ENCODE results near the gene ASIC2.
"Not testable (repeated sequence)": the region's sequence is repeated elsewhere in the genome, so short reads cannot be mapped to it uniquely, and the experiment has no call there.

The ASIC2 gene

DNA sequence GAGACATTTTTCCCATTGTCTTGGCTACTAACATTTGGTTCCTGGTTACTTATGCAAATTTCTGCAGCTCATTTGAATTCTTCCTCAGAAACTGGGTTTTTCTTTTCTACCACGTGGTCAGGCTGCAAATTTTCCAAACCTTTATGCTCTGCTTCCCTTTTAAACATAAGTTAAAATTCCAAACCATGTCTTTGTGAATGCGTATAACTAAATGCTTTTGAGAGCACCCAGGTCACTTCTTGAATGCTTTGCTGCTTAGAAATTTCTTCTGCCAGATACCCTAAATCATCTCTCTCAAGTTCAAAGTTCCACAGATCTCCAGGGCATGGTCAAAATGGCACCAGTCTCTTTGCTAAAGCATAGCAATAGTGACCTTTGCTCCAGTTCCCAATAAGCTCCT is 305.2 kb downstream of the ASIC2 start:
- not testable (repeated sequence) for DNase-seq (ENCODE audit: low read depth in 3 of 3)

DNA sequence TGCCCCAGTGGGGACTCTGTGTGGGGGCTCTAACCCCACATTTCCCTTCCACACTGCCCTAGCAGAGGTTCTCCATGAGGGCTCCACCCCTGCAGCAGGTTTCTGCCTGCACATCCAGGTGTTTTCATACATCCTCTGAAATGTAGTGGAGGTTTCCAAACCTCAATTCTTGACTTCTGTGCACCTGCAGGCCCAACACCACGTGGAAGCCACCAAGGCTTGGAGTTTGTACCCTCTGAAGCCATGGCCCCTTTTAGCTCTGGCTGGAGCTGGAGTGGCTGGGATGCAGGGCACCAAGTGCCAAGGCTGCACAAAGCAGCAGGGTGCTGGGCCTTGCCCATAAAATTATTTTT is 305.7 kb downstream of the ASIC2 start:
- DNase-seq (ENCODE audit: low read depth in 3 of 3), result not testable (repeated sequence)

DNA sequence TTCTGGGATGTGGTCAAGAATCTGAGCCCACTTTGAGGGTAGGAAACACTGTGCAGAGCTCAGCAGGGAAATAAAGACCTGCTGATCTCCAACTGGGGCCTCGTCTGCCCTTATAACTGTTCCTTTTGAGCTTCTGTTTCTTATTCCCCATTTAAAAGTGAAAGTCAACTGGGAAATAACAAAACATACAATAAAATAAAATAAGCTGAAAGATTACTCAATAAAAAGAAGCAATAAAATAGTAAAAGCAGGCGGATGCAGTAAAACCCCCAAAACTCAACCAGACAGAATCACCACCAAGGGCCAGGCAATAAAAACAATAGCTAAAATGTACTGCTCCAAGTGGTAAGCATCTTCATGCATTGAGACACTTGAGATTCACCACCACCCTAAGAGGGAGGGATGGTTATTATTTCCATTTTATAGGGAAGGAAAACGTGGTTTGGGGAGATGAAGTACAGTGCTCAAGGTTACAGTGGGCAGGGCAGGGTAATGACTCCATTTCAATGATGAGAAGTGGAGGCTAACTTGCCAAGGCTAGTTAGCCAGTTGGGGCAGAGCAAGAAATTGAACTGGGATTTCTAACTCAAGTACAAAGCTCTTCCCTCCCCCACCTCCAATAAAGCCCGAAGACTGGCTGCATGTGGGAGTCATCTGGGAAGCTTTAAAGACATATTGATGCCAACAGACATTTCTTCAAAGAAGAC is 307.9 kb downstream of the ASIC2 start:
- DNase-seq (ENCODE audit: low read depth in 3 of 3), result no peak

DNA sequence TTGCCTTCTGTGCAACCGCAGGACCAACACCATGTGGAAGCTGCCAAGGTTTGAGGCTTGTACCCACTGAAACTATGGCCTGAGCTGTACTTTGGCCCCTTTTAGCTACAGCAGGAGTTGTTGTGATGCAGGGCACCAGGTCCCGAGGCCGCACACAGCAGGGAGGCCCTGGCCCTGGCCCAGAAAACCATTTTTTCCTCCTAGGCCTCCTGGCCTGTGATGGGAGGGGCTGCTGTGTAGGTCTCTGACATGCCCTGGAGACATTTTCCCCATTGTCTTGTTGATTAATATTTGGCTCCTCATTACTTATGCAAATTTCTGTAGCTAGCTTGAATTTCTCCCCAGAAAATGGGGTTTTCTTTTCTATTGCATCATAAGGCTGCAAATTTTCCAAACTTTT is 311.5 kb downstream of the ASIC2 start:
- not testable (repeated sequence) for DNase-seq (ENCODE audit: low read depth in 3 of 3)

DNA sequence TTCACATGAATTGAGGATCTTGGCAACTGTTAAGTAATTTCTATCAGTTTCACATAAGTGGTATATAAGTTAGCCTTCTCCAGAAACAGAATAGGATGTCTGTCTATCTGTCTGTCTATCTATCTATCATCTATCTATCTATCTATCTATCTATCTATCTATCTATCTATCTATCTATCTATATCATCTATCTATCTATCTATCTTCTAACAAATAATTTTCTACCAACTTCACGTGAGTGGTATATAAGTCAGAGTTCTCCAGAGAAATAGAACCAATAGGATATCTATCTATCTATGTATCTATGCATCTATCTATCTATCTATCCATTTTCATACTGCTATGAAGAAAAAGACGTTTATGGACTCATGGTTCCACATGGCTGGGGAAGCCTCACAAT is 312.9 kb downstream of the ASIC2 start:
- DNase-seq (ENCODE audit: low read depth in 3 of 3), result no peak

DNA sequence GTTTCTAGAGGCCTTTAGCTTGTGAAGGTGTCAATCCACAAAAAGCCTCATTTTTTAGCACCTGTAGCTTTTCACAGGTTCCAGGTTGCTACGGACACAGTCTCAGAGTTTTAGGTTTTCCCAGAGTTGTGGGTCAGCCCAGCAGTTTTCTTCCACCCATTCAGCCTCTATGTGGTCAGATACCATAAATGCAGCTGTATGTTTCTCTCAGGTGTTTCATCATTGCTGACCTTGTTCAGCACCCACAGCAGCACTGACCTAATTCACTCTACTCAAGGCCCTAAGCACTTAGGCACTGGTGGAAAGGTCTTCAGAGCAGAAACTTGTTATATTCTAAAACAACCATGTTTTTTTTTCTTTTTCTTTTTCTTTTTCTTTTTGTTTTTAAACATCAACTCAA is 316.5 kb downstream of the ASIC2 start:
- DNase-seq (ENCODE audit: low read depth in 3 of 3), result no peak

- DNase-seq (ENCODE audit: low read depth in 3 of 3), result no peak
These were observed 317.0 kb downstream of the ASIC2 start for GRCh38 chr17:32976131-32976530.

GRCh38 chr17:32971171-32971570 is 321.9 kb downstream of the ASIC2 start:
- peak; percentile 12 to 18 (median 12) for DNase-seq (ENCODE audit: low read depth in 3 of 3)

DNA sequence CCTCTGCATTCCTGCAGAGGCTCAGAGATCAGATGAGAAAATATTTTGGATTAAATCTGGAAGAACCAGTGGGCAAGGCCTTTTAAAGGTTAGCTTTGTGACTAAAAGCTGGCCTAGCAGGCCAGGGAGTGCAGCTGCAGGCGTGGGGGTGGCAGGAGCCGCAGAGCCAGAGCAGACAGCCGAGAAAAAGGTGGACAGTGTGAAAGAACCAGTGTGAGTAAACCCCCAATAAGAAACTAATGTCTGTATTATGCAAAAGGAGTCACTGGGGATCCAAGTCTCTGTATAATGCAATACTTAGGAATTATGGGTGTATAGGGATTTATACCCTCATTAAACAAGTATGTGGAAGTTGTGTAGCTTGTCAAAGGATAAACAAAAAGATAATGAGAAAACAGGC is 322.8 kb downstream of the ASIC2 start:
- DNase-seq (ENCODE audit: low read depth in 3 of 3), result no peak

DNA sequence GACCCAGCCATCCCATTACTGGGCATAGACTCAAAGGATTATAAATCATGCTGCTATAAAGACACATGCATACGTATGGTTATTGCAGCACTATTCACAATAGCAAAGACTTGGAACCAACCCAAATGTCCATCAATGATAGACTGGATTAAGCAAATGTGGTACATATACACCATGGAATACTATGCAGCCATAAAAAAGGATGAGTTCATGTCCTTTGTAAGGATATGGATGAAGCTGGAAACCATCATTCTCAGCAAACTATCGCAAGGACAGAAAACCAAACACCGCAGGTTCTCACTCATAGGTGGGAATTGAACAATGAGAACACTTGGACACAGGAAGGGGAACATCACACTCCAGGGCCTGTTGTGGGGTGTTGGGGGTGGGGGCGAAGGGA is 323.9 kb downstream of the ASIC2 start:
- not testable (repeated sequence) for DNase-seq (ENCODE audit: low read depth in 3 of 3)

GRCh38 chr17:32964541-32964940 is 328.6 kb downstream of the ASIC2 start:
- DNase-seq (ENCODE audit: low read depth in 3 of 3), result no peak

All from stimulated activated CD4-positive, alpha-beta T cell treated with anti-CD3 and anti-CD28 coated beads, TNF-alpha, amount 100 ng/mL, for 48 hours (primary cell).